ENCODE data around the gene ZBTB7C. TPM values are rescaled to one million over a fixed set of nuclear protein-coding genes. Genes with fewer than 3 reads are reported as not detected.

ZBTB7C gene
- total and polyA plus RNA-seq, 2 of the 8 experiments (the other 6 are each of a cell fraction or from before 2014, with no cell fraction given) = 0.15 to 0.45 TPM

DNA sequence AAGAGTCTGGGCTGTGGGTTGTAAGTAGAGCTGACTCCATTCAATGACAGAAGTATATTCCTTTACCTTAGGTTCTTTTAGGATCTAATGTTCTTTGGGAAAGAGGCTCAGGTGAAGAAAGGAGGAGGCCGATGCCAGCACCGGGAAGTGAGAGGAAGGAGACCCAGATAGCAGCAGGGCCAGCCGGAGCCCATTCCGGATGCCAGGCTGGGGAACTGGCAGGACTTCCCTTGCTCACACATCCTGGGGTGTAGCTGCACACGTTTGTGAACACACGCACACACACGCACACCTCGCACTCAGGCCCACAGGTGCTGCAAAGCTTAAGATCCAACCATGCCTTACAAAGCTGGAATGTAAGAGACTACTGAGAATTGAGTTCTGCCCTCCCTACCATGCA, 383.0 kb downstream of the ZBTB7C start:
- H2AFZ ChIP-seq (ENCODE audit: low read length) = no peak overlapping the region

More for the DNA sequence above, 383.0 kb downstream of the ZBTB7C start:
- Histone ChIP-seq H2AK5ac (ENCODE audit: low read depth, low read length) (no peak overlapping the region), H4K91ac (replicated peaks; ENCODE audit: insufficient read length, low read length) (no peak overlapping the region), H3K27ac (ENCODE audit: low read depth, low read length) (no peak overlapping the region), H3K79me1 (ENCODE audit: low read depth, low read length) (no peaks in the 10 kb centered on the region), H2BK5ac (ENCODE audit: low read depth, low read length) (no peak overlapping the region), H3K23ac (ENCODE audit: insufficient read length) (no peak overlapping the region), H4K5ac (ENCODE audit: insufficient read length, low read depth, low read length) (no peak overlapping the region), H3K18ac (ENCODE audit: extremely low read depth, low read length) (no peak overlapping the region), H2BK20ac (ENCODE audit: low read length) (no peak overlapping the region), H3K27me3 (replicated peaks in 1 of 4; ENCODE audit: control insufficient read depth in 3 of 4, extremely low read depth in 1 of 4, insufficient read depth in 3 of 4, low read length in 3 of 4) (no peaks in the 10 kb centered on the region), H3K79me2 (ENCODE audit: control insufficient read depth in 1 of 2, insufficient read depth in 2 of 2, low read length in 2 of 2) (no peaks in the 10 kb centered on the region), H3K9ac (replicated peaks in 1 of 4; ENCODE audit: extremely low read depth in 1 of 4, low read depth in 3 of 4, low read length in 3 of 4) (no peak overlapping the region), H3K9me3 (ENCODE audit: insufficient read depth in 2 of 2, low read depth in 1 of 2, low read length in 1 of 2) (no peaks in the 10 kb centered on the region), H2BK120ac (replicated peaks; ENCODE audit: low read depth, low read length) (no peak overlapping the region), H3K4me2 (ENCODE audit: insufficient read depth in 1 of 2, low read depth in 2 of 2, low read length in 2 of 2) (no peak overlapping the region), H2BK12ac (ENCODE audit: low read depth, low read length) (peak overlapping the region; percentile 6; the same call in 1 of the 2 replicates), H2BK15ac (ENCODE audit: low read length) (no peak overlapping the region), H3K4ac (replicated peaks; ENCODE audit: insufficient read length, low read depth, low read length) (no peak overlapping the region), H3K14ac (ENCODE audit: insufficient read length) (no peak overlapping the region), H3K23me2 (ENCODE audit: low read depth, low read length) (no peaks in the 10 kb centered on the region), H3K36me3 (ENCODE audit: control insufficient read depth in 2 of 4, insufficient read depth in 4 of 4, low read length in 3 of 4) (no peaks in the 10 kb centered on the region), H3K4me3 (ENCODE audit: extremely low read depth in 1 of 4, insufficient read depth in 2 of 4, low read depth in 3 of 4, low read length in 4 of 4) (no peak overlapping the region), H3K56ac (replicated peaks; ENCODE audit: insufficient read length, low read depth, low read length) (no peak overlapping the region), H3K4me1 (replicated peaks in 1 of 4; ENCODE audit: control insufficient read depth in 3 of 4, insufficient read depth in 4 of 4, low read length in 3 of 4) (peaks cover 0 to 3% (median 2%) of the 10 kb centered on the region in 4 experiments; a peak in 3 of 7 replicates), H4K20me1 (replicated peaks in 1 of 2; ENCODE audit: control insufficient read depth in 1 of 2, insufficient read depth in 2 of 2, low read length in 2 of 2) (no peaks in the 10 kb centered on the region), H4K8ac (ENCODE audit: extremely low read depth, insufficient read depth, low read length) (no peak overlapping the region)
- FAIRE-seq = no peak
- ChIA-PET CTCF (ENCODE audit: partially characterized antibody) (interaction anchor here (0.6 to 10.6 kb wide), 16 partner anchors 8 to 430 kb away, joined by 3 to 72 read pairs (median 4); no protein-coding TSS in a partner anchor), POLR2A (ENCODE audit: partially characterized antibody) (interaction anchor here (0.6 to 0.7 kb wide), 2 partner anchors 47 to 84 kb away, joined by 3 read pairs; no protein-coding TSS in a partner anchor)
- 95% methylated on average over 8 of the region's 8 CpGs; no CpG with 5 or more reads in 1 of the 2 experiments for WGBS, 2 experiments (ENCODE audit: extremely low coverage in 1 of 2, insufficient coverage in 1 of 2, insufficient read length in 1 of 2, insufficient replicate concordance in 2 of 2, low coverage in 1 of 2, low lambda C conversion rate in 2 of 2, missing lambda C conversion rate in 1 of 2)
- TF ChIP-seq KDM5A (IDR thresholded peaks at IDR 0.05; ENCODE audit: low read length) (no peak), SAP30 (IDR thresholded peaks at IDR 0.05; ENCODE audit: insufficient read depth, insufficient replicate concordance, low read length) (no peak)
- no peak for DNase-seq (ENCODE audit: low read depth in 1 of 2, low spot score in 2 of 2)
